ENCODE results near the gene APLP1. TPM values are rescaled to one million over a fixed set of nuclear protein-coding genes. Genes with fewer than 3 reads are reported as not detected.

The APLP1 gene
- total and polyA plus RNA-seq, 2 of the 4 experiments (the other 2 are of a cell fraction): 4.7 to 41.0 TPM

- no peak overlapping the region for H3K9ac ChIP-seq (ENCODE audit: low read depth, low read length)
- no peaks in the 10 kb centered on the region for H3K36me3 ChIP-seq (ENCODE audit: control insufficient read depth, insufficient read depth, low read length)
- H4K5ac ChIP-seq (ENCODE audit: low read depth, low read length): no peak overlapping the region
- H4K20me1 ChIP-seq (ENCODE audit: insufficient read depth, low read length): no peaks in the 10 kb centered on the region
- in situ Hi-C loops (cut with MboI; ENCODE audit: low sequenced_read_pairs) (no loop called here), intact Hi-C loops (cut with micrococcal nuclease) (no loop called here), dilution Hi-C loops (cut with HindIII; ENCODE audit: low sequenced_read_pairs, unreplicated experiment) (no loop called here)
- no peaks in the 10 kb centered on the region for H3K9me1 ChIP-seq (ENCODE audit: insufficient read depth, low read length)
- no peak overlapping the region for H2AK5ac ChIP-seq (ENCODE audit: low read depth, low read length)
- no peak overlapping the region for H3K14ac ChIP-seq (replicated peaks; ENCODE audit: low read depth, low read length)
- H2BK120ac ChIP-seq (ENCODE audit: low read depth, low read length): no peak overlapping the region
- H3K4me2 ChIP-seq (ENCODE audit: low read depth, low read length): no peak overlapping the region
- TF ChIP-seq, protein P1, sequence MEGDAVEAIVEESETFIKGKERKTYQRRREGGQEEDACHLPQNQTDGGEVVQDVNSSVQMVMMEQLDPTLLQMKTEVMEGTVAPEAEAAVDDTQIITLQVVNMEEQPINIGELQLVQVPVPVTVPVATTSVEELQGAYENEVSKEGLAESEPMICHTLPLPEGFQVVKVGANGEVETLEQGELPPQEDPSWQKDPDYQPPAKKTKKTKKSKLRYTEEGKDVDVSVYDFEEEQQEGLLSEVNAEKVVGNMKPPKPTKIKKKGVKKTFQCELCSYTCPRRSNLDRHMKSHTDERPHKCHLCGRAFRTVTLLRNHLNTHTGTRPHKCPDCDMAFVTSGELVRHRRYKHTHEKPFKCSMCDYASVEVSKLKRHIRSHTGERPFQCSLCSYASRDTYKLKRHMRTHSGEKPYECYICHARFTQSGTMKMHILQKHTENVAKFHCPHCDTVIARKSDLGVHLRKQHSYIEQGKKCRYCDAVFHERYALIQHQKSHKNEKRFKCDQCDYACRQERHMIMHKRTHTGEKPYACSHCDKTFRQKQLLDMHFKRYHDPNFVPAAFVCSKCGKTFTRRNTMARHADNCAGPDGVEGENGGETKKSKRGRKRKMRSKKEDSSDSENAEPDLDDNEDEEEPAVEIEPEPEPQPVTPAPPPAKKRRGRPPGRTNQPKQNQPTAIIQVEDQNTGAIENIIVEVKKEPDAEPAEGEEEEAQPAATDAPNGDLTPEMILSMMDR (conservative IDR thresholded peaks at IDR 0.05; ENCODE audit: low read depth, low read length): no peak
- no peak for TF ChIP-seq POLR2A (IDR thresholded peaks at IDR 0.05; ENCODE audit: low read depth, low read length)
- TF ChIP-seq MAZ (IDR thresholded peaks at IDR 0.05; ENCODE audit: borderline replicate concordance, low read depth, low read length): no peak
- TF ChIP-seq BHLHE40 (IDR thresholded peaks at IDR 0.05; ENCODE audit: low read depth, low read length): no peak
- TF ChIP-seq CHD1 (IDR thresholded peaks at IDR 0.05; ENCODE audit: low read depth, low read length): no peak
- no peak for TF ChIP-seq RAD21 (IDR thresholded peaks at IDR 0.05; ENCODE audit: low read length)
- TF ChIP-seq CEBPB (IDR thresholded peaks at IDR 0.05; ENCODE audit: low read depth, low read length): no peak
- TF ChIP-seq SMC3 (IDR thresholded peaks at IDR 0.05; ENCODE audit: low read depth, low read length): no peak
- TF ChIP-seq USF2 (IDR thresholded peaks at IDR 0.05; ENCODE audit: low read depth, low read length): no peak
- TF ChIP-seq NFE2L2 (IDR thresholded peaks at IDR 0.05; ENCODE audit: low read depth, low read length): no peak
- TF ChIP-seq RCOR1 (IDR thresholded peaks at IDR 0.05; ENCODE audit: insufficient replicate concordance, low read length): no peak
- no peak for TF ChIP-seq MAFK (IDR thresholded peaks at IDR 0.05; ENCODE audit: low read depth, low read length)
- TF ChIP-seq MXI1 (IDR thresholded peaks at IDR 0.05; ENCODE audit: borderline replicate concordance, low read depth, low read length): no peak
- no peak overlapping the region for H2AK9ac ChIP-seq (replicated peaks; ENCODE audit: low read depth, low read length, poor library complexity)
- H3K56ac ChIP-seq (ENCODE audit: extremely low read depth, insufficient read depth, low read length): no peak overlapping the region
- ChIA-PET POLR2A (ENCODE audit: unreplicated experiment) (no interaction called here), CTCF (no interaction called here)
- ATAC-seq (ENCODE audit: low read depth) (no peak), DNase-seq (no peak)
- H2BK20ac ChIP-seq (ENCODE audit: low read depth, low read length): no peak overlapping the region
- no peak overlapping the region for H4K91ac ChIP-seq (ENCODE audit: insufficient read depth, low read depth, low read length)
- no peak overlapping the region for H2BK15ac ChIP-seq (ENCODE audit: low read depth, low read length)
- H3K9me3 ChIP-seq (ENCODE audit: control insufficient read depth, insufficient read depth, low read length): no peaks in the 10 kb centered on the region
- H3K27ac ChIP-seq (ENCODE audit: insufficient read depth, low read length): no peak overlapping the region
- H3K4ac ChIP-seq (ENCODE audit: low read depth, low read length): no peak overlapping the region
- 66% methylated on average over 10 of the region's 18 CpGs; no CpG with 5 or more reads in 1 of the 2 experiments for WGBS, 2 experiments (ENCODE audit: extremely low coverage in 2 of 2, insufficient read length in 1 of 2)
- no peak overlapping the region for H3K4me3 ChIP-seq (ENCODE audit: insufficient read depth, low read depth, low read length)
- BruUV-seq (replicated peaks): no TSS peak
- no peak overlapping the region for H3K23ac ChIP-seq (ENCODE audit: low read depth, low read length)
- H4K8ac ChIP-seq (ENCODE audit: low read depth in 2 of 2, low read length in 2 of 2): no peak overlapping the region
- no peaks in the 10 kb centered on the region for H3K79me1 ChIP-seq (ENCODE audit: low read depth in 1 of 2, low read length in 2 of 2)
- peaks cover 17% of the 10 kb centered on the region for H3K27me3 ChIP-seq (ENCODE audit: control insufficient read depth, insufficient read depth, low read length)
- no peak overlapping the region for H3K18ac ChIP-seq (ENCODE audit: low read depth, low read length)
- no peak overlapping the region for H2BK5ac ChIP-seq (ENCODE audit: low read depth, low read length, poor library complexity, severe bottlenecking)
- H2AFZ ChIP-seq (replicated peaks; ENCODE audit: low read length, poor library complexity): no peak overlapping the region
- no peaks in the 10 kb centered on the region for H3K4me1 ChIP-seq (ENCODE audit: control insufficient read depth, insufficient read depth, low read length)
Observed at GRCh38 chr19:35830986-35831385, 37.4 kb upstream of the APLP1 start.

All from IMR-90 (cell line).